PFSK-1 (cell line): ENCODE results near the gene MAGI1. TPM values are rescaled to one million over a fixed set of nuclear protein-coding genes. Genes with fewer than 3 reads are reported as not detected.

Experiments
- FOXP2 ChIP-seq: optimal IDR thresholded peaks from 2 replicates; pipeline ENCODE3; 2011; ENCODE audit warnings: borderline replicate concordance, control low read depth, inconsistent platforms; ENCODE audit not compliant: insufficient read depth; ENCODE audit errors: extremely low read length, extremely low read depth
- POLR2AphosphoS5 ChIP-seq: IDR thresholded peaks from 2 replicates; pipeline ENCODE4 v1.6.1; 2012; ENCODE audit warnings: low read depth, mild to moderate bottlenecking, control low read depth, low read length, moderate library complexity
- REST ChIP-seq, 2 experiments: IDR thresholded peaks; 2 replicates each; pipeline versions ENCODE4 v1.6.1 to v1.8.0; 2011 to 2012; ENCODE audit warnings: low read depth in 2 of 2, low read length in 2 of 2, control low read depth in 1 of 2, inconsistent platforms in 1 of 2, mild to moderate bottlenecking in 1 of 2, moderate library complexity in 1 of 2; ENCODE audit not compliant: insufficient read depth in 1 of 2
- SIN3A ChIP-seq: IDR thresholded peaks from 2 replicates; pipeline ENCODE4 v1.6.1; 2012; ENCODE audit warnings: mild to moderate bottlenecking, low read length, moderate library complexity, borderline replicate concordance; ENCODE audit not compliant: insufficient read depth
- TAF1 ChIP-seq: IDR thresholded peaks from 2 replicates; pipeline ENCODE4 v1.6.1; 2012; ENCODE audit warnings: low read length, control low read depth, borderline replicate concordance; ENCODE audit not compliant: insufficient read depth
- polyA plus RNA-seq: library from polyadenylated mRNA; unstranded; fragments of >200 nt; gene quantifications from one replicate; pipeline ENCODE4 v1.2.1, GENCODE V29; 2012; ENCODE audit warnings: low read depth, missing spikeins; ENCODE audit not compliant: insufficient read length

MAGI1 gene
- polyA plus RNA-seq, result 2.6 TPM

DNA sequence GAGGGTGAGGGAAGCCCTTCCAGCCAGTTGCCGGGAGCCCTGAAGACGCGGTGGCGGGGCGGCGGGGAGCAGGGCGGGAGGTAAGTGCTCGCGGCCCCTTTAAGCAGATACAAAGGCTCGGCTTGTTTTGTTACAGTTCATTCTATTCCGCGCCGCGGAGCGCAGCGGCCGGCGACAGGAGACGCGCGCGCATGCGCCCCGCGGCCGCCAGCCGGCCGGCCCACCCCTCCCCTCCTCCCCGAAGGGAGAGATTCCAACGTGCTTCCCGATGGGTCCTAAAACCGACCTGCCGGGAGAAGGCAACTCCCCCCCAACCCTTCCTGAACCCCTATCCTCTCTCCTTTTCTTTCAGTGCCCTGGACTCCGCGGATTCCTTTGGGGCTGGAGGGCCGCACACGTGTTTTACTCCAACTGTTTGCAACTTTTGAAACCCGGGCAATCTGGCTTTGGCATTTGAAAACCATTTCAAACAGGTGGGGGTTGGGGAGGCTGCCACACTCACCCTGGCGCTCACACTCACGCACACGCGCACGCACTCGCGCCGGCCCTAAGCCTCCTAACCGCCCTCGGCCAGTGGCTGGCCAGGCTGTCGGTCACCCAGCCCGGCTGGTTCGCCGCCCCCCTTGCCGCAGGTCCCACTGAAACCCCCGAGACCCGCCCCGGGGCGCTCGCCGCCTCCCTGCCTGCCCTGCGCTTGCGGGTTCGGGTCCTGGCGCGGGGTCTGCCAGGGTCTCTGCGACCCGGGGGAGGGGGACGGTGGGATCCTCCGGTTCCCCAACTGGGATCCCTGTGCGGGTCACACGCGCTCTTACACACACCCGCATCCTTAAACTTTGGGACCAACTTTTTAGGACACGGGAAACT, at the start of gene MAGI1:
Gene MAGI1, minus strand, starts transcription at position 193 of the 864 bp plus-strand sequence. CDS start 610 bp downstream, outside the sequence.
- TF ChIP-seq SIN3A (no peak), FOXP2 (peak; percentile 15)

- no peak for TF ChIP-seq FOXP2
These were observed 45.1 kb upstream of the MAGI1 start for GRCh38 chr3:66083784-66084213.

DNA sequence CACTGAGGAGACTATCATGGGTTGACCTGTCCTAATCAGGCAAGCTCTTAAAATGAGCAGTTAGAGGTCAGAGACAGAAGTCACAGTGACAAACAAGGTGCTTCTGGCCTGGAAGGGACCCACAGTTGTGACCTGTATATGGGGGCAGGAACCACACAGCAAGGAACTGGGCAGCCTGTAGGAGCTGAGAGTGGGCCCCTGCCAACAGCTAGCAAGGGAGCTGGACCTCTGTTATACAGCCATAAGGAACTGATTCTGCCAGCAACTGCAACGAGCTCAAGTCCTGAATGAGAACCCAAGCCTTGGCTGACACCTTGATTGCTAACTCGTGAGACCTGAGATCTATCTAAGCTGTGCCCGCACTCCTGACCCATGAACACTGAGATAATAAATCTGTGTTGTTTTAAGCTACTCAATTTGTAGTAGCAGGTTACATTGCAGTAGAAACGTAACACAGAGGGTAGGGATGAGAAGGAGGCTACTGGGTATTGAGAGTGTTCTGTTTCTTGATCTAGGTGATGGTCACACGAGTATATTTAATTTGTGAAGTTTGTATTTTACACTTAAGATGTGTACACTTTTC, 44.5 kb upstream of the MAGI1 start:
- no peak for TF ChIP-seq TAF1
- TF ChIP-seq FOXP2, result no peak

GRCh38 chr3:66082679-66083078, 44.0 kb upstream of the MAGI1 start:
- TF ChIP-seq FOXP2 (no peak), TAF1 (no peak), REST (IDR thresholded peaks at IDR 0.05; ENCODE audit: insufficient read depth in 1 of 2, low read depth in 2 of 2, low read length in 2 of 2) (no peak), SIN3A (no peak), POLR2AphosphoS5 (no peak)

- TF ChIP-seq SIN3A (no peak), FOXP2 (no peak)
These were observed 41.4 kb upstream of the MAGI1 start for GRCh38 chr3:66080167-66080566.

GRCh38 chr3:66077973-66078372, 39.3 kb upstream of the MAGI1 start:
- TF ChIP-seq POLR2AphosphoS5, result no peak
- TF ChIP-seq FOXP2, result no peak
- no peak for TF ChIP-seq TAF1
- no peak for TF ChIP-seq REST (IDR thresholded peaks at IDR 0.05; ENCODE audit: insufficient read depth in 1 of 2, low read depth in 2 of 2, low read length in 2 of 2)
- TF ChIP-seq SIN3A, result no peak

DNA sequence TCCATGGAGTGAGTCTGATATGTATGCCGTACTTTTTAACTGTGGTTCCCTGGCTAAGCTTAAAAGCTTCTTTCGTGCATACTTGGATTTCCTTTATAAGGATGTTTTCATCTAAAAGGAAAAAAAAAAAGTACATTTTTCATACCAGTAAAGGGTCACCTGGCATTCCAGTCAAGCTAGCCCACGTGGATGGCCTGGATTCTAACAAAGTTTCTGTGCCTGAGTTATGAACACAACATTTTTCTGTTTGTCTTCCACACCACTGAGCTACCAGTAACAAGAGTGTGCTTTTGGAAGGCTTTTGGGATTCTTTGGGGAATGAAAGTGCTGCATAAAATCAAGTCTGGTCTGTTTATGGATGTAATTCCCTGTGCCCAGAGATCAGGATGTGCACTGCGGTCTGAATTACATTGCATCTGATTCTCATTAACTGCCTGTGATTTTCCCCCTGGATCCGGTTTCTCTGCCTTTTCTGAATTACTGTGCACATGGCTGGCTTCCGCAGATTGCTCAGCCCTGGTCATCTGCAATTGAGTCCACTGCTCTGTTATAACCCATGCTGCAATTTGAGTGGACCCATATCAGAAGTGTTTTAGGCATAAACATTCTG, 38.2 kb upstream of the MAGI1 start:
- TF ChIP-seq TAF1 (no peak), REST (IDR thresholded peaks at IDR 0.05; ENCODE audit: insufficient read depth in 1 of 2, low read depth in 2 of 2, low read length in 2 of 2) (no peak), POLR2AphosphoS5 (no peak), SIN3A (no peak), FOXP2 (no peak)
